DMS153 (cell line): Measurements from ENCODE around the gene CEP295NL.
"Not testable (repeated sequence)": the region's sequence is repeated elsewhere in the genome, so short reads cannot be mapped to it uniquely, and the experiment has no call there.

ENCODE experiments used
- DNase-seq: peaks from one replicate; lab custom pipeline; 2025; lab: John Stamatoyannopoulos, UW

CEP295NL gene

DNA sequence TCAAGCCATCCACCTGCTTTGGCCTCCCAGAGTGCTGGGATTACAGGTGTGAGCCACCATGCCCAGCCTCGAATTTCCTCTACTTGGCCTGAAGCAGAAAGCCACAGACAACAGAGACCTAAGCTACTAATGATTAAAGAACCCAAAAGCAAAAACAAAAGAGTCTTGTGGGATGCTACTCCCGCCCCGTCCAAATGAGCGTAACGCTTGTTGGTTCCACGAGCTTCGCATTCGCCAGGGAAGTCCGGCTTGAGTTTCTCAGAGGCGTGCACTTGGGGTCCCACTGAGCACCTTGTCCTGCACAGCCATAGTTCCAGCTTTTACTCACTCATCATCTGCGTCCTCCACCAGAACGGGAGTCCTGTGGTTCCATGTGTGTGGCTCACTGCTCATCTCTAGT, 16.0 kb downstream of the CEP295NL start:
- no peak for DNase-seq

DNA sequence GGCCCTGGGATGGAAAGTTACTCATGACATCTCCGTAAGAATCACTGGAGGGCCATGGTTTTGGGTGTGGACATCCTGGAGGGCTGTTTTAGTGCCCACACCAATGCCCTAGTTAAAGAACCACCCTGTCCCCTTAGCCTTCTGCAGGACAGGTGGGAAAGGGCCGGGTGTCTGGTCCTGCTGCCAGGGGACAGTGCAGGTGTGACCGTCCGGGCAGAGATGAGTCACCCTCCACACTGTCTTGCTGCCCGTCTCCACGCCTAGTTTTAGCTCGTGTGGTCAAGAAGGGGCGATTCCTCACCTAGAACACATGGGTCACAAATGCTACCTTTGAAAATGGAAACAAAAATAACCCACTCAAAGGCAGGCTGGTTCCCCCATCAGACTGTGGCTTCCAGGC, 17.0 kb downstream of the CEP295NL start:
- DNase-seq: no peak

DNA sequence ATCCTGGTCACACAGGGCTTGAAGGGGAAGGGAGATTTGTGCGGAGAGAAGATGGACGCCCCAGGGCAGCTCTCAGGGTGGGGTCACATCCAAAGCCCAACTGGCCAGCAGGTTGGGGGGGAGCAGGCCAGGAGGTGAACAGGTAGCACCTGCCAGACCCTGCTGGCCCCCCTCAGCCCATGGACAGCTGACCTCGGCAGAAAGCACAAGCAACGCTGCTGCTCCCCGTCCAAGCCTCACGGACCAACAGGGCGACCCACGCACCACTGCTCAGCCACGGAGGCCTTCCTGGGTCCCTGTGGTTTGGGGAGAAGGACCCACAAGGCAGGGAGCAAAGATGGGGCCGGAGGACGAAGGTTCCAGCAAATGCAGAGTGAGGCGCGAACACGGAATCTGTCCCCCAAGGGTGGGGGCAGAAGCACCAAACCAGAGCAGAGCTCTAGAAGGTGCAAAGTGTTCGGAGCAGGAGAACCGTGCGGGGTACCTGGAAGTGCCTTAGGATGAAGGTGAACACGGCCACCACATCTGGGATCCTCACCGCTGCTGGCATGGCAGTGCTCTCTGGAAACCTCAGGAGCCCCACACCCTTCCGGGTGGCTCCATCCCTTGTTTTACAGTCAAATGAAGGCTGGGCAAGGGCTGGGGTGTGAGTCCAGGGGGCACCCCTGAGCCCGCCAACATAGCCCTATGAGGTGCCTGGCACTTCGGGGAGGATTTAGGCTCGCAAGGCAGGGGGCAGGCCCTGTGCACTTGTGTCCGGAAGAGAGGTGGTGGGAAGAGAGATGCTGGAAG, 17.9 kb downstream of the CEP295NL start:
- DNase-seq: no peak

GRCh38 chr17:78884148-78884825, 18.7 kb downstream of the CEP295NL start:
- no peak for DNase-seq

DNA sequence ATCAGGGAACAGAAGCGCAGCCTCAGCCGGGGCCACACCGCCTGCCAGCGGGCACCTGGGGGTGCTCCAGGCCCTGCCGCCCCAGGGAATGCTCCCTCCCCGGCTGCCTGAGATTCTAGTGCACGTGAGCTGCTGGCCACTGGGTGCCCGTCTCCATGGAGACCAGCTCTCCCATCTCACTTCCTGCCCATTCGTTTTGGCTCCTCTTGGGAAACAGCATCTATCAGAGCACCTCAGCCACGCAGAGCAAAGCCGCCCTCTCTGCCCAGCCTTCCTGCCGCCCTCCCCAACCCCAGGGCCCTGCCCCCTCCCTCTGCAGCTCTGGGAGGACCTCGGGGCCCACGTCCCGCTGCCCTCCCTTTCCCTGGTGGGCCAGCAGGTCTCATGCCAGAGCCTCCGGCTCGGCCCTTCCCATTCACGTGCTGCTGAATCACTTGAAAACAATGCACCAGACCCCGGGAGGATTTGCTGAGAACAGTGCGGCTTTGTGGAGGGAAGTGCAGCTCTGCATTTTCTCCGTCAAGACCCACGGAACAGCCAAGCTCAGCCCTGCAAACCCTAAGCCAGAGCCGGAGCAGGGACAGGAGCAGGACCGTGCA, 19.4 kb downstream of the CEP295NL start:
- peak; percentile 83 for DNase-seq

- no peak for DNase-seq
These were observed 19.9 kb downstream of the CEP295NL start for GRCh38 chr17:78883089-78883532.

GRCh38 chr17:78882540-78883088, 20.4 kb downstream of the CEP295NL start:
- DNase-seq: no peak

- DNase-seq: no peak
These were observed 23.3 kb downstream of the CEP295NL start for GRCh38 chr17:78879635-78880186.

GRCh38 chr17:78878871-78879527, 24.0 kb downstream of the CEP295NL start:
- DNase-seq: no peak

DNA sequence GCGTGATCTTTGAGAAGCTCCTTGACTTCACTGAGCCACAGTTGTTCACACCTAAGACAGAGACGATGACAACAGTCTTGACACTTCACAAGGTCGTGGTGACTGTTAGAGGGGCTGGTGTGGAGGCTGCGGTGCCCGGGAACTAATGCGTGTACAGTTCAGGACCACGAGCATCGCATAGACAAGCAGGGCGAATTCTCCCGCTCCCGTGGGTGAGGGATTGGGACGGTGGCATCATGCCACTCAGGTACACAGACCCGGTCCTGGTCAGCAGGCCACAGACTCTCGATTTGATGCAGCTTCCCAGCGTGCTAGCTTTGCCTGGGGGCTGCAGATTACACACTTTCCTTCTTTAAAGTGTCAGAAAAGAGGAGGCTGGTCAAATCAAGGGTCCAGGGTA, 24.7 kb downstream of the CEP295NL start:
- no peak for DNase-seq

GRCh38 chr17:78876954-78877517, 26.0 kb downstream of the CEP295NL start:
- not testable (repeated sequence) for DNase-seq

- DNase-seq: no peak
These were observed 26.9 kb downstream of the CEP295NL start for GRCh38 chr17:78876094-78876597.

DNA sequence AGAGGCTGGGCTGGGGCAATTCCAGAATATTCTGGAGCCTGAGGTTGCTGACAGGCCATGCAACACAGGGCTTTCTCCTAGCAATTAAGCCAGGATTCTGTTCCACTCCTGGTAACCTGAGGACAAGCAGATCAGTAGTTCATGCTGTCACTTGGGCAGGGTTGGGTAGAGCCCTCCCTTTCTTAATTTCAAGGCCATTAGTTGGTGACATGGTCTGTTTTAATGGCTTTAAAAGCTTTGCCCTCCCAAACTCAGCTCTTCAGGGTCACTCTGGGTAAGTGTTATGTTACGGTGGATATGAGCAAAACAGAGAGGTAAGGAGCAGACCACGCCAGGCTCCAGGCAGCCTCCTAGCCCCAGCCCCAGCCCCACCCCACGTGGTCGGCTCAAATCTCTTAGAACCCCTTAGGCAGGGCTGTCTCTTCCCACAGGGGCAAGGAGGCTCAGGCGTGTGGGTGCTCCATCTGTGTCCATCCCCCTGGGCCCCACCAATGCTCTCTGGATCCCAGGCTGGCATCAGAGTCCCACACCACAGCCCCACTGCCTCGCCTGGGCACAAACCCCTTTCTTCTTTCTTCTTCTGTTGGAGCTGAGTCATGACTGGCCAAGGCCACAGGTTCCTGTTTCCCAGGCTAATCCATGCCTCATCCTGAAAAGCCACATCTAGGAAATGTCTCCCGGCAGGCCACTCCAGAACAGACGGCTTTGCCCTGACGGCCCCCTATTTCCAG, 27.5 kb downstream of the CEP295NL start:
- no peak for DNase-seq

GRCh38 chr17:78873519-78874340, 29.3 kb downstream of the CEP295NL start:
- peak; percentile 66 for DNase-seq

DNA sequence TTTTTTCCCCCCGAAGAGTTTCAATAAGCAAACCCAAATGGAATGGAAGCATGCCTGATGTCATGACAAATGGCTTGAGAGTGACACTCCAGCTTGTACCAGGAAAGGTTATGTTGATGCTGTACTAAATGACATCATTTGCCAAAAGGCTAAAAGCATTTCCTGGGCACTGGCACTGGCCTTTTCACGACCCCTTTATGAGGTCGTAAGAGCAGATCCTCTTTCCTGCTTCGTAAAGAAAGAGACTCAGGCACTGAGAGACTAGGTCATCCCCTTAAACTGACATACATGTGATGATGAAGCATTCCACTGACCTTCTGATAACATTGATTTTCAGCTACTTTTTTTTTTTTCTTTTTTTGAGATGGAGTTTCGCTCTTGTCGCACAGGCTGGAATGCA, 30.5 kb downstream of the CEP295NL start:
- DNase-seq: peak; percentile 14

GRCh38 chr17:78870621-78871020, 32.4 kb downstream of the CEP295NL start:
- DNase-seq: no peak

DNA sequence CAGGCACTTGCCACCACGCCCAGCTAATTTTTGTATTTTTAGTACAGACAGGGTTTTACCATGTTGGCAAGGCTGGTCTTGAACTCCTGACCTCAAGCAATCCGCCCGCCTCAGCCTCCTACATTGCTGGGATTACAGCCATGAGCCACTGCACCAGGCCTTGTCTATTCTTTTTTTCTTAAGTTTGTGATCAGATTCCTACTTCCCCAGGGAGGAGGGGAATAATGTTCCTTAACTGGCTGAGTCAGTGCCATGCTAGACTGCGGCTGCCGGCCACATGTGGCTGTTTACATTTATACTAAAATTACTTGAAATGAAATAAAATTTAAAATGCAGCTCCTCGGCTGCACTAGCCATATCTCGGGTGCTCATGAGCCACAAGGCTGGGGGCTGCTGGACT, 34.6 kb downstream of the CEP295NL start:
- no peak for DNase-seq

- DNase-seq: not testable (repeated sequence)
These were observed 36.0 kb downstream of the CEP295NL start for GRCh38 chr17:78867046-78867445.

GRCh38 chr17:78865682-78866390, 37.2 kb downstream of the CEP295NL start:
- DNase-seq: peak; percentile 62
